ENCODE results near the gene NDE1. TPM values are rescaled to one million over a fixed set of nuclear protein-coding genes. Genes with fewer than 3 reads are reported as not detected.
A peak's percentile ranks its signal among the peaks of the same experiment; 100 is the strongest.

NDE1 gene
- polyA plus RNA-seq, 1 donor (not counting 4 experiments of a cell fraction or from before 2014, with no cell fraction given), result 37.8 TPM

DNA sequence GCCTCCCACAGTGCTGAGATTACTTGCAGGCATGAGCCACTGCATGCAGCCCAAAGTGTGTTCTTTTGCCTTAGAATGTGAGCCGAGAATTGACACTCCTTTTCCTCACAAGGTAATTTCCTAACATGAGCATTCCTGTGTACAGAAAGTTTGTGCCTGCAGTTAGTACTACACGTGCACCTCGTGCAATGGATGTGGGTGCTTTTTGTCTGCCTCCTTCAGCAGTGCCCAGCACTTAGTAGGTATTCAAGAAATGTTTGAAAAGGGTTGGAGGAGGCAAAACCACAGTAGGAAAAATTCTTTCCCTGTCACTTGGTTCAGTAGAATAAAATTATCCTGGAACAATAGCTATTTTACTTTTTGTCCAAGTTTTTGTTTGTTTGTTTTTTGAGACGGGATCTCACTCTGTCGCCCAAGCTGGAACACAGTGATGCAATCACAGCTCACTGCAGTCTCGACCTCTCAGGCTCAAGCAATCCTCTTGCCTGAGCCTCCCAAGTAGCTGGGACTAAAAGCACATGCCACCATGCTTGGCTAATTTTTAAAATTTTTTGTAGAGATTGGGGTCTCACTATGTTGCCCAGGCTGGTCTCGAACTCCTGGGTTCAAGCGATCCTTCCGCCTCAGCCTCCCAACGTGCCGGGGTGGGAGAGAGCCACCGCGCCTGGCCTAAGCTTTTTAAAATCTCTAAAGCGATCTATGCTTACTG is 2.4 kb downstream of the NDE1 start:
- DNase-seq (ENCODE audit: low read depth, low spot score), result no peak
- Histone ChIP-seq H3K9ac (ENCODE audit: control insufficient read depth, extremely low read depth, insufficient read depth, low read length) (peak overlapping the region; percentile 34), H3K4me1 (ENCODE audit: control insufficient read depth, extremely low read depth, insufficient read depth, low read length) (peaks cover 32% of the 10 kb centered on the region), H2AFZ (ENCODE audit: control insufficient read depth, low read length) (no peak overlapping the region), H3K9me3 (ENCODE audit: control insufficient read depth, low read depth, low read length) (no peaks in the 10 kb centered on the region), H3K27me3 (ENCODE audit: control insufficient read depth, extremely low read depth, insufficient read depth, low read length) (no peaks in the 10 kb centered on the region), H4K20me1 (ENCODE audit: control insufficient read depth, extremely low read depth, insufficient read depth, low read length) (peaks cover 10% of the 10 kb centered on the region), H3K27ac (ENCODE audit: control insufficient read depth, insufficient read depth, low read length) (peak overlapping the region; percentile 39), H3K79me2 (ENCODE audit: control insufficient read depth, insufficient read depth, low read length) (peaks cover 68% of the 10 kb centered on the region), H3K9me1 (ENCODE audit: control insufficient read depth, extremely low read depth, insufficient read depth, low read length) (peaks cover 3% of the 10 kb centered on the region), H3K36me3 (ENCODE audit: control insufficient read depth in 2 of 2, extremely low read depth in 1 of 2, insufficient read depth in 2 of 2, low read length in 2 of 2) (peaks cover 5 to 20% of the 10 kb centered on the region in 2 experiments), H3K4me3 (ENCODE audit: control insufficient read depth in 2 of 3, extremely low read depth in 1 of 3, insufficient read depth in 2 of 3, low read depth in 1 of 3, low read length in 3 of 3) (peak overlapping the region in 2 of 3 experiments; percentile 8 to 39), H3K4me2 (ENCODE audit: control insufficient read depth, extremely low read depth, insufficient read depth, low read depth, low read length) (peak overlapping the region; percentile 94)
- TF ChIP-seq EZH2 (IDR thresholded peaks at IDR 0.05; ENCODE audit: low read length), result no peak
- TF ChIP-seq, protein P1, sequence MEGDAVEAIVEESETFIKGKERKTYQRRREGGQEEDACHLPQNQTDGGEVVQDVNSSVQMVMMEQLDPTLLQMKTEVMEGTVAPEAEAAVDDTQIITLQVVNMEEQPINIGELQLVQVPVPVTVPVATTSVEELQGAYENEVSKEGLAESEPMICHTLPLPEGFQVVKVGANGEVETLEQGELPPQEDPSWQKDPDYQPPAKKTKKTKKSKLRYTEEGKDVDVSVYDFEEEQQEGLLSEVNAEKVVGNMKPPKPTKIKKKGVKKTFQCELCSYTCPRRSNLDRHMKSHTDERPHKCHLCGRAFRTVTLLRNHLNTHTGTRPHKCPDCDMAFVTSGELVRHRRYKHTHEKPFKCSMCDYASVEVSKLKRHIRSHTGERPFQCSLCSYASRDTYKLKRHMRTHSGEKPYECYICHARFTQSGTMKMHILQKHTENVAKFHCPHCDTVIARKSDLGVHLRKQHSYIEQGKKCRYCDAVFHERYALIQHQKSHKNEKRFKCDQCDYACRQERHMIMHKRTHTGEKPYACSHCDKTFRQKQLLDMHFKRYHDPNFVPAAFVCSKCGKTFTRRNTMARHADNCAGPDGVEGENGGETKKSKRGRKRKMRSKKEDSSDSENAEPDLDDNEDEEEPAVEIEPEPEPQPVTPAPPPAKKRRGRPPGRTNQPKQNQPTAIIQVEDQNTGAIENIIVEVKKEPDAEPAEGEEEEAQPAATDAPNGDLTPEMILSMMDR (optimal IDR thresholded peaks at IDR 0.05 in 1 of 3, IDR thresholded peaks at IDR 0.05 in 1 of 3, conservative IDR thresholded peaks at IDR 0.05 in 1 of 3; ENCODE audit: extremely low read depth in 1 of 3, insufficient read depth in 2 of 3, low read length in 3 of 3), result no peak
- no peak for FAIRE-seq
- dilution Hi-C loops (cut with MboI; ENCODE audit: extremely low pct_ligation_motif_present, low sequenced_read_pairs), result no loop called here

DNA sequence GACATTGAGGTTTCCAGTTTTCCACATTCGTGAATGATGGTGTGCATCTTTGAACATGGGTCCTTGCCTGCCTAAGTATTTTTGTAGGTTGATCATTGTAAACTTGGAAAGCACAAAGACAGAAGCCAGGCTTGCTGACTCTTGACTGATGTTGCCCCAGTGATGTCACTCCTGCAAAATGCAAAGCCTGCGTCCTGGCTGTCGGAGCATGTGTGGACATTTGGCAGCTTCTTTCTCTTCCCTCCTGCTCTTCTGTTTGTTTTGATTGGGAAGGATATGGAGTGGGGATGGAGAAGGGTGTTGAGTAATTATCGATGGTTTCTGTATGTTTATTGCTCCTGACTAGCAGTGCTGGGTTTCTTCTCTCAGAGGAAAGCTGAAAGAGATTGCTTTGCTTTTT is 3.2 kb downstream of the NDE1 start:
- Histone ChIP-seq H2AFZ (ENCODE audit: control insufficient read depth, low read length) (no peak overlapping the region), H3K4me1 (ENCODE audit: control insufficient read depth, extremely low read depth, insufficient read depth, low read length) (peaks cover 29% of the 10 kb centered on the region), H3K27me3 (ENCODE audit: control insufficient read depth, extremely low read depth, insufficient read depth, low read length) (no peaks in the 10 kb centered on the region), H3K4me3 (ENCODE audit: control insufficient read depth in 2 of 3, extremely low read depth in 1 of 3, insufficient read depth in 2 of 3, low read depth in 1 of 3, low read length in 3 of 3) (peak overlapping the region in 2 of 3 experiments; percentile 36 to 41), H3K36me3 (ENCODE audit: control insufficient read depth in 2 of 2, extremely low read depth in 1 of 2, insufficient read depth in 2 of 2, low read length in 2 of 2) (peaks cover 5 to 22% of the 10 kb centered on the region in 2 experiments), H3K9ac (ENCODE audit: control insufficient read depth, extremely low read depth, insufficient read depth, low read length) (no peak overlapping the region), H3K9me3 (ENCODE audit: control insufficient read depth, low read depth, low read length) (no peaks in the 10 kb centered on the region), H3K9me1 (ENCODE audit: control insufficient read depth, extremely low read depth, insufficient read depth, low read length) (peaks cover 3% of the 10 kb centered on the region), H3K27ac (ENCODE audit: control insufficient read depth, insufficient read depth, low read length) (peak overlapping the region; percentile 30), H3K79me2 (ENCODE audit: control insufficient read depth, insufficient read depth, low read length) (peaks cover 75% of the 10 kb centered on the region), H4K20me1 (ENCODE audit: control insufficient read depth, extremely low read depth, insufficient read depth, low read length) (peaks cover 10% of the 10 kb centered on the region), H3K4me2 (ENCODE audit: control insufficient read depth, extremely low read depth, insufficient read depth, low read depth, low read length) (peak overlapping the region; percentile 71)
- dilution Hi-C loops (cut with MboI; ENCODE audit: extremely low pct_ligation_motif_present, low sequenced_read_pairs), result no loop called here
- TF ChIP-seq, protein P1 (optimal IDR thresholded peaks at IDR 0.05 in 1 of 3, IDR thresholded peaks at IDR 0.05 in 1 of 3, conservative IDR thresholded peaks at IDR 0.05 in 1 of 3; ENCODE audit: extremely low read depth in 1 of 3, insufficient read depth in 2 of 3, low read length in 3 of 3), result no peak
- no peak for TF ChIP-seq EZH2 (IDR thresholded peaks at IDR 0.05; ENCODE audit: low read length)
- no peak for DNase-seq (ENCODE audit: low read depth, low spot score)
- FAIRE-seq, result peak; percentile 86

Data from keratinocyte (primary cell).